ENCODE data around the gene JARID2.

Gene JARID2

GRCh38 chr6:15553031-15553430, 307.2 kb downstream of the JARID2 start:
- TF ChIP-seq ZNF585B (tag by site-specific recombination; IDR thresholded peaks at IDR 0.05), result no peak
- no peak for TF ChIP-seq ZNF341 (tag by site-specific recombination; IDR thresholded peaks at IDR 0.05; ENCODE audit: low read depth)
- TF ChIP-seq PRDM6 (tag by site-specific recombination; IDR thresholded peaks at IDR 0.05), result peak; percentile 18; the same call in 1 of the 2 replicates
- TF ChIP-seq, protein P1, sequence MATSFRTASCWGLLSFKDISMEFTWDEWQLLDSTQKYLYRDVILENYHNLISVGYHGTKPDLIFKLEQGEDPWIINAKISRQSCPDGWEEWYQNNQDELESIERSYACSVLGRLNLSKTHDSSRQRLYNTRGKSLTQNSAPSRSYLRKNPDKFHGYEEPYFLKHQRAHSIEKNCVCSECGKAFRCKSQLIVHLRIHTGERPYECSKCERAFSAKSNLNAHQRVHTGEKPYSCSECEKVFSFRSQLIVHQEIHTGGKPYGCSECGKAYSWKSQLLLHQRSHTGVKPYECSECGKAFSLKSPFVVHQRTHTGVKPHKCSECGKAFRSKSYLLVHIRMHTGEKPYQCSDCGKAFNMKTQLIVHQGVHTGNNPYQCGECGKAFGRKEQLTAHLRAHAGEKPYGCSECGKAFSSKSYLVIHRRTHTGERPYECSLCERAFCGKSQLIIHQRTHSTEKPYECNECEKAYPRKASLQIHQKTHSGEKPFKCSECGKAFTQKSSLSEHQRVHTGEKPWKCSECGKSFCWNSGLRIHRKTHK (tag by site-specific recombination; IDR thresholded peaks at IDR 0.05), result no peak
- no peak for TF ChIP-seq GLIS1 (tag by site-specific recombination; IDR thresholded peaks at IDR 0.05)
- no peak for TF ChIP-seq ZNF266 (tag by site-specific recombination; IDR thresholded peaks at IDR 0.05; ENCODE audit: low read depth)
- no peak for TF ChIP-seq ZNF785 (tag by site-specific recombination; IDR thresholded peaks at IDR 0.05)
- CTCF ChIA-PET, result interaction anchor here (0.6 to 0.7 kb wide), 2 partner anchors 75 to 1391 kb away, joined by 3 to 5 read pairs; no protein-coding TSS in a partner anchor
- POLR2A ChIA-PET, result no interaction called here
- Histone ChIP-seq H3K9me3 (ENCODE audit: control insufficient read depth, insufficient read depth, low read depth, low read length) (no peaks in the 10 kb centered on the region), H3K36me3 (ENCODE audit: control insufficient read depth in 2 of 2, insufficient read depth in 1 of 2, low read length in 2 of 2) (no peaks in the 10 kb centered on the region), H3K4me1 (ENCODE audit: control insufficient read depth, insufficient read depth, low read length) (peaks cover 7% of the 10 kb centered on the region; the same call in 1 of the 2 replicates), H3K27ac (ENCODE audit: extremely low read depth, low read depth, low read length) (no peak overlapping the region), H3K4me3 (ENCODE audit: low read depth, low read length) (no peak overlapping the region)

- Histone ChIP-seq H3K4me1 (ENCODE audit: control insufficient read depth, insufficient read depth, low read length) (peaks cover 7% of the 10 kb centered on the region; the same call in 1 of the 2 replicates), H3K36me3 (ENCODE audit: control insufficient read depth in 2 of 2, insufficient read depth in 1 of 2, low read length in 2 of 2) (no peaks in the 10 kb centered on the region), H3K4me3 (ENCODE audit: low read depth, low read length) (no peak overlapping the region), H3K27ac (ENCODE audit: extremely low read depth, low read depth, low read length) (no peak overlapping the region), H3K9me3 (ENCODE audit: control insufficient read depth, insufficient read depth, low read depth, low read length) (no peaks in the 10 kb centered on the region)
- ChIA-PET POLR2A (no interaction called here), CTCF (interaction anchor here (1.0 kb wide), 1 partner anchor 652 kb away, joined by 3 read pairs; no protein-coding TSS in a partner anchor)
- no peak for TF ChIP-seq HOXD13 (CRISPR knock-in tag; IDR thresholded peaks at IDR 0.05; ENCODE audit: borderline replicate concordance)
- no peak for TF ChIP-seq ZNF658 (tag by site-specific recombination; IDR thresholded peaks at IDR 0.05)
- TF ChIP-seq ZNF654 (tag by site-specific recombination; IDR thresholded peaks at IDR 0.05; ENCODE audit: low read depth), result no peak
- TF ChIP-seq ZNF624 (tag by site-specific recombination; IDR thresholded peaks at IDR 0.05), result no peak
- TF ChIP-seq SP7 (tag by site-specific recombination; IDR thresholded peaks at IDR 0.05), result no peak
- TF ChIP-seq ZNF157 (tag by site-specific recombination; IDR thresholded peaks at IDR 0.05), result no peak
- no peak for TF ChIP-seq ZNF37A (tag by site-specific recombination; IDR thresholded peaks at IDR 0.05)
- TF ChIP-seq ZNF302 (tag by site-specific recombination; IDR thresholded peaks at IDR 0.05; ENCODE audit: low read depth), result no peak
- no peak for TF ChIP-seq ZNF571 (tag by site-specific recombination; IDR thresholded peaks at IDR 0.05)
- TF ChIP-seq SP3 (tag by site-specific recombination; IDR thresholded peaks at IDR 0.05), result no peak
- TF ChIP-seq ZNF555 (tag by site-specific recombination; conservative IDR thresholded peaks at IDR 0.05), result no peak
- no peak for TF ChIP-seq ZNF324 (tag by site-specific recombination; IDR thresholded peaks at IDR 0.05)
- no peak for TF ChIP-seq ZNF239 (tag by site-specific recombination; IDR thresholded peaks at IDR 0.05)
- TF ChIP-seq, protein P2, sequence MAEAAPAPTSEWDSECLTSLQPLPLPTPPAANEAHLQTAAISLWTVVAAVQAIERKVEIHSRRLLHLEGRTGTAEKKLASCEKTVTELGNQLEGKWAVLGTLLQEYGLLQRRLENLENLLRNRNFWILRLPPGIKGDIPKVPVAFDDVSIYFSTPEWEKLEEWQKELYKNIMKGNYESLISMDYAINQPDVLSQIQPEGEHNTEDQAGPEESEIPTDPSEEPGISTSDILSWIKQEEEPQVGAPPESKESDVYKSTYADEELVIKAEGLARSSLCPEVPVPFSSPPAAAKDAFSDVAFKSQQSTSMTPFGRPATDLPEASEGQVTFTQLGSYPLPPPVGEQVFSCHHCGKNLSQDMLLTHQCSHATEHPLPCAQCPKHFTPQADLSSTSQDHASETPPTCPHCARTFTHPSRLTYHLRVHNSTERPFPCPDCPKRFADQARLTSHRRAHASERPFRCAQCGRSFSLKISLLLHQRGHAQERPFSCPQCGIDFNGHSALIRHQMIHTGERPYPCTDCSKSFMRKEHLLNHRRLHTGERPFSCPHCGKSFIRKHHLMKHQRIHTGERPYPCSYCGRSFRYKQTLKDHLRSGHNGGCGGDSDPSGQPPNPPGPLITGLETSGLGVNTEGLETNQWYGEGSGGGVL (tag by site-specific recombination; IDR thresholded peaks at IDR 0.05), result no peak
- TF ChIP-seq ZNF292 (tag by site-specific recombination; IDR thresholded peaks at IDR 0.05; ENCODE audit: borderline replicate concordance, low read depth), result no peak
- TF ChIP-seq ZNF677 (tag by site-specific recombination; IDR thresholded peaks at IDR 0.05), result no peak
These were observed 307.9 kb downstream of the JARID2 start for GRCh38 chr6:15553736-15554294.
